HepG2 (cell line): Measurements from ENCODE around the gene MT1F. TPM values are rescaled to one million over a fixed set of nuclear protein-coding genes. Genes with fewer than 3 reads are reported as not detected.

Experiments used
- ARNT ChIP-seq: fragments of 450-650 bp; IDR thresholded peaks from 2 replicates; pipeline ENCODE4 v1.6.1; 2017
- BORCS8-MEF2B ChIP-seq: sonication (generic); formaldehyde crosslinking; IDR thresholded peaks from 2 replicates; pipeline ENCODE4 v1.8.0; 2022; ENCODE audit warnings: mild to moderate bottlenecking, missing genetic modification reagents
- EED ChIP-seq: sonication (generic); formaldehyde crosslinking; IDR thresholded peaks from 2 replicates; pipeline ENCODE4 v1.5.0; 2020; ENCODE audit warnings: mild to moderate bottlenecking, missing genetic modification reagents
- ETV5 ChIP-seq: IDR thresholded peaks from 2 replicates; pipeline ENCODE4 v1.6.1; 2018; ENCODE audit warnings: missing biosample characterization, missing genetic modification reagents, inconsistent platforms, borderline replicate concordance
- GZF1 ChIP-seq: sonication (generic); formaldehyde crosslinking; IDR thresholded peaks from 2 replicates; pipeline ENCODE4 v1.5.1; 2020; ENCODE audit warnings: mild to moderate bottlenecking, missing genetic modification reagents
- HIVEP1 ChIP-seq: sonication (generic); formaldehyde crosslinking; IDR thresholded peaks from 2 replicates; pipeline ENCODE4 v1.4.0; 2020; ENCODE audit warnings: mild to moderate bottlenecking, missing genetic modification reagents
- HNF1B ChIP-seq: sonication (generic); formaldehyde crosslinking; IDR thresholded peaks from 2 replicates; pipeline ENCODE4 v1.5.1; 2020; ENCODE audit warnings: mild to moderate bottlenecking, moderate library complexity, missing genetic modification reagents
- HNF4G ChIP-seq, 2 experiments: sonication (generic) in 1 of 2; formaldehyde crosslinking in 1 of 2; IDR thresholded peaks; 2 replicates each; pipeline versions ENCODE4 v1.4.0 to v1.6.1; 2011 to 2020; ENCODE audit warnings: borderline replicate concordance in 2 of 2, low read depth in 2 of 2, mild to moderate bottlenecking in 2 of 2, low read length in 1 of 2, missing genetic modification reagents in 1 of 2, moderate library complexity in 1 of 2
- MXI1 ChIP-seq: IDR thresholded peaks from 3 replicates; pipeline ENCODE4 v1.6.1; 2012; ENCODE audit warnings: low read depth, low read length, inconsistent platforms, borderline replicate concordance
- NFYC ChIP-seq: IDR thresholded peaks from 2 replicates; pipeline ENCODE4 v1.6.1; 2016; ENCODE audit warnings: missing genetic modification reagents, missing compliant biosample characterization
- NRL ChIP-seq: sonication (generic); formaldehyde crosslinking; IDR thresholded peaks from 2 replicates; pipeline ENCODE4 v1.5.0; 2020; ENCODE audit warnings: missing genetic modification reagents, mild to moderate bottlenecking, moderate library complexity, borderline replicate concordance
- PATZ1 ChIP-seq: sonication (generic); formaldehyde crosslinking; IDR thresholded peaks from 2 replicates; pipeline ENCODE4 v1.4.0; 2020; ENCODE audit warnings: missing genetic modification reagents
- PHF20 ChIP-seq: sonication (generic); formaldehyde crosslinking; IDR thresholded peaks from 2 replicates; pipeline ENCODE4 v1.5.0; 2020; ENCODE audit warnings: mild to moderate bottlenecking, missing genetic modification reagents
- RBFOX2 ChIP-seq: fragments of 200-400 bp; formaldehyde crosslinking; IDR thresholded peaks from 2 replicates; pipeline ENCODE4 v1.6.1; 2017; ENCODE audit warnings: low read depth, mild to moderate bottlenecking, low read length
- RXRB ChIP-seq: IDR thresholded peaks from 2 replicates; pipeline ENCODE4 v1.6.1; 2016; ENCODE audit warnings: borderline replicate concordance, missing genetic modification reagents, missing compliant biosample characterization
- SOX5 ChIP-seq: IDR thresholded peaks from 2 replicates; pipeline ENCODE4 v1.6.1; 2016; ENCODE audit warnings: borderline replicate concordance
- SP4 ChIP-seq: sonication (generic); formaldehyde crosslinking; IDR thresholded peaks from 2 replicates; pipeline ENCODE4 v1.8.1; 2023; ENCODE audit warnings: mild to moderate bottlenecking, missing genetic modification reagents
- SPEN ChIP-seq: sonication (generic); formaldehyde crosslinking; IDR thresholded peaks from 2 replicates; pipeline ENCODE4 v1.5.1; 2020; ENCODE audit warnings: low read depth, mild to moderate bottlenecking, missing genetic modification reagents
- ZNF430 ChIP-seq: sonication (generic); formaldehyde crosslinking; IDR thresholded peaks from 2 replicates; pipeline ENCODE4 v1.9.0; 2021; ENCODE audit warnings: mild to moderate bottlenecking, missing genetic modification reagents
- ZNF510 ChIP-seq: sonication (generic); formaldehyde crosslinking; IDR thresholded peaks from 2 replicates; pipeline ENCODE4 v1.4.0; 2020; ENCODE audit warnings: low read depth, mild to moderate bottlenecking, missing genetic modification reagents
- ZNF768 ChIP-seq: sonication (generic); formaldehyde crosslinking; IDR thresholded peaks from 2 replicates; pipeline ENCODE4 v1.4.0; 2020; ENCODE audit warnings: missing genetic modification reagents
- polyA plus RNA-seq, 8 experiments: library from polyadenylated mRNA; depleted of rRNA in 3 of 8; stranded (reverse) in 7 of 8; unstranded in 1 of 8; fragments of >200 nt; fragmentation: Illumina TruSeq in 4 of 8; extraction: Trizol in 4 of 8; gene quantifications; 2 replicates each; pipeline versions ENCODE4 v1.2.1 to v1.2.3, GENCODE V29; 2011 to 2016; ENCODE audit warnings: low read depth in 4 of 8, missing spikeins in 1 of 8, mixed read lengths in 1 of 8; ENCODE audit not compliant: insufficient read depth in 1 of 8
- total RNA-seq, 5 experiments: library from RNA; depleted of rRNA; stranded (reverse); fragments of >200 nt; fragmentation: Illumina TruSeq; extraction: Trizol; gene quantifications; 2 replicates each; pipeline ENCODE4 v1.2.3, GENCODE V29; 2016; ENCODE audit warnings: low read depth in 1 of 5
- TF ChIP-seq, protein P1 (sequence below): sonication (generic); formaldehyde crosslinking; IDR thresholded peaks from 2 replicates; pipeline ENCODE4 v1.5.0; 2020; ENCODE audit warnings: mild to moderate bottlenecking, missing genetic modification reagents

MT1F gene
- total and polyA plus RNA-seq, 2 of the 13 experiments (the other 11 are each of a cell fraction or from before 2014, with no cell fraction given) = 1.9 to 169 TPM

DNA sequence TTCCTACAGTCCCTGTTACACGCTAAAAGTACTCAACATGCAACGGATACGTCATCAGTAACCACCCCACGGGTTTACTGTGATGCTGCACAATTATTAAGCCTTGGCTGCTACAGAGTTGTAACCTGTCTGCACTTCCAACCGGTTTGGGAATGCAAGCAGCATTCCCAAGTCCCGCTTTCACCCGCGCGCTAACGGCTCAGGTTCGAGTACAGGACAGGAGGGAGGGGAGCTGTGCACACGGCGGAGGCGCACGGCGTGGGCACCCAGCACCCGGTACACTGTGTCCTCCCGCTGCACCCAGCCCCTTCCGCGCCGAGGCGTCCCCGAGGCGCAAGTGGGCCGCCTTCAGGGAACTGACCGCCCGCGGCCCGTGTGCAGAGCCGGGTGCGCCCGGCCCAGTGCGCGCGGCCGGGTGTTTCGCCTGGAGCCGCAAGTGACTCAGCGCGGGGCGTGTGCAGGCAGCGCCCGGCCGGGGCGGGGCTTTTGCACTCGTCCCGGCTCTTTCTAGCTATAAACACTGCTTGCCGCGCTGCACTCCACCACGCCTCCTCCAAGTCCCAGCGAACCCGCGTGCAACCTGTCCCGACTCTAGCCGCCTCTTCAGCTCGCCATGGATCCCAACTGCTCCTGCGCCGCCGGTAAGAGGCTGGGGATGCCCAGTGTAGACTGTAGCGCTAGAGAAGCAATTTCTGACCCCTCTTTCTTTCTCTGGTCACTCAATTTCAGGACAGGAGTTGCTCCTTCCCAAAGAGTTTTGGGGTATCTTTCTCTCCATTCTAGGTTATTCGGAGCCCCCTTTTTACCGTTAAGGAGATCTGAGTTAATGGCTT is 49.5 kb upstream of the MT1F start, which contains the start of gene MT2A (continued):
- TF ChIP-seq NFYC = no peak; the same call in 1 of the 2 replicates
- peak; percentile 39; the same call in 1 of the 2 replicates for TF ChIP-seq PATZ1 (CRISPR knock-in tag)
- TF ChIP-seq HNF4G (IDR thresholded peaks at IDR 0.05; ENCODE audit: borderline replicate concordance, low read depth, low read length) = peak; percentile 1; the same call in 1 of the 2 replicates
- TF ChIP-seq HNF4G (CRISPR knock-in tag; IDR thresholded peaks at IDR 0.05; ENCODE audit: borderline replicate concordance, low read depth) = peak; percentile 53; the same call in 1 of the 2 replicates
- TF ChIP-seq ZNF430 (CRISPR knock-in tag) = peak; percentile 88
- TF ChIP-seq BORCS8-MEF2B (CRISPR knock-in tag) = peak; percentile 71; the same call in 1 of the 2 replicates
- TF ChIP-seq GZF1 (CRISPR knock-in tag) = peak; percentile 53; the same call in 1 of the 2 replicates
- no peak for TF ChIP-seq ZNF510 (CRISPR knock-in tag)
- no peak; the same call in 1 of the 2 replicates for TF ChIP-seq RXRB
- no peak for TF ChIP-seq ARNT
- no peak; the same call in 1 of the 2 replicates for TF ChIP-seq EED (CRISPR knock-in tag)
- peak; percentile 66; the same call in 1 of the 2 replicates for TF ChIP-seq SOX5 (CRISPR knock-in tag)
- TF ChIP-seq PHF20 (CRISPR knock-in tag) = no peak; the same call in 1 of the 2 replicates
- peak; percentile 41; the same call in 1 of the 2 replicates for TF ChIP-seq ETV5
- peak; percentile 96; the same call in 2 of the 3 replicates for TF ChIP-seq MXI1
- TF ChIP-seq HNF1B (CRISPR knock-in tag) = peak; percentile 43
- peak; percentile 99 for TF ChIP-seq RBFOX2
- TF ChIP-seq SPEN = peak; percentile 32; the same call in 1 of the 2 replicates
- TF ChIP-seq NRL (CRISPR knock-in tag) = peak; percentile 38; the same call in 1 of the 2 replicates
- TF ChIP-seq ZNF768 = peak; percentile 90
- TF ChIP-seq, protein P1, sequence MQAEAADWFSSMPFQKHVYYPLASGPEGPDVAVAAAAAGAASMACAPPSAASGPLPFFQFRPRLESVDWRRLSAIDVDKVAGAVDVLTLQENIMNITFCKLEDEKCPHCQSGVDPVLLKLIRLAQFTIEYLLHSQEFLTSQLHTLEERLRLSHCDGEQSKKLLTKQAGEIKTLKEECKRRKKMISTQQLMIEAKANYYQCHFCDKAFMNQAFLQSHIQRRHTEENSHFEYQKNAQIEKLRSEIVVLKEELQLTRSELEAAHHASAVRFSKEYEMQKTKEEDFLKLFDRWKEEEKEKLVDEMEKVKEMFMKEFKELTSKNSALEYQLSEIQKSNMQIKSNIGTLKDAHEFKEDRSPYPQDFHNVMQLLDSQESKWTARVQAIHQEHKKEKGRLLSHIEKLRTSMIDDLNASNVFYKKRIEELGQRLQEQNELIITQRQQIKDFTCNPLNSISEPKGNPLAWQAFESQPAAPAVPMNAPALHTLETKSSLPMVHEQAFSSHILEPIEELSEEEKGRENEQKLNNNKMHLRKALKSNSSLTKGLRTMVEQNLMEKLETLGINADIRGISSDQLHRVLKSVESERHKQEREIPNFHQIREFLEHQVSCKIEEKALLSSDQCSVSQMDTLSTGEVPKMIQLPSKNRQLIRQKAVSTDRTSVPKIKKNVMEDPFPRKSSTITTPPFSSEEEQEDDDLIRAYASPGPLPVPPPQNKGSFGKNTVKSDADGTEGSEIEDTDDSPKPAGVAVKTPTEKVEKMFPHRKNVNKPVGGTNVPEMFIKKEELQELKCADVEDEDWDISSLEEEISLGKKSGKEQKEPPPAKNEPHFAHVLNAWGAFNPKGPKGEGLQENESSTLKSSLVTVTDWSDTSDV (CRISPR knock-in tag) = peak; percentile 82; the same call in 1 of the 2 replicates
- TF ChIP-seq HIVEP1 = peak; percentile 60; the same call in 1 of the 2 replicates
- TF ChIP-seq SP4 (CRISPR knock-in tag) = peak; percentile 72
